ENCODE measurements around the gene TEX14. TPM values are rescaled to one million over a fixed set of nuclear protein-coding genes. Genes with fewer than 3 reads are reported as not detected.

TEX14 gene
- polyA plus RNA-seq, 3 donors: 0.25 TPM; not detected in 2

DNA sequence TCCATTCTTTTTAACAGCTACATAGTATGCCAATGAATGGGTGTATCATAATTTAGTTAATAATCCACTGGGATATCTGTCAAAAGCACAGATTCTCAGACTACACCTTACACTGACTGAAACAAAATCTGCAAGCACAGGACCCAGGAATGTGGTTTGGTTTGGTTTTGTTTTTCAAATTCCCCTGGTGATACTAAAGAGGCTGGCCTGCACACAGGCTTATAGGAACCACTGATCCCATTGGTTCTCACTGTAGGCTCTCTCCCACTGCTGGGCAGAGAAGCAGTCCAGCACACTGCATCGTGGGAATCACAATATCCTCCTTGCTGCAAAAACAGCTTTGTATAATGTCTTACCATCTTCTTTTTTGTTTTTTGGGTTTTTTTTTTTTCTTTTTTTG is 67.1 kb downstream of the TEX14 start:
- H3K27me3 ChIP-seq (ENCODE audit: control insufficient read depth in 2 of 2, insufficient read depth in 2 of 2, low read length in 2 of 2): no peaks in the 10 kb centered on the region
- H3K4me2 ChIP-seq (replicated peaks; ENCODE audit: extremely low read depth, low read length, poor library complexity, severe bottlenecking): no peak overlapping the region
- H4K20me1 ChIP-seq (ENCODE audit: insufficient read depth, low read length): no peaks in the 10 kb centered on the region
- H2AFZ ChIP-seq (ENCODE audit: insufficient read depth, low read depth, low read length, poor library complexity, severe bottlenecking): no peak overlapping the region
- DNase-seq: no peak
- no peaks in the 10 kb centered on the region for H3K9me3 Mint-ChIP-seq
- H3K79me2 ChIP-seq (ENCODE audit: insufficient read depth, low read length): no peaks in the 10 kb centered on the region
- H3K4me3 Mint-ChIP-seq: no peak overlapping the region
- TF ChIP-seq, protein P1, sequence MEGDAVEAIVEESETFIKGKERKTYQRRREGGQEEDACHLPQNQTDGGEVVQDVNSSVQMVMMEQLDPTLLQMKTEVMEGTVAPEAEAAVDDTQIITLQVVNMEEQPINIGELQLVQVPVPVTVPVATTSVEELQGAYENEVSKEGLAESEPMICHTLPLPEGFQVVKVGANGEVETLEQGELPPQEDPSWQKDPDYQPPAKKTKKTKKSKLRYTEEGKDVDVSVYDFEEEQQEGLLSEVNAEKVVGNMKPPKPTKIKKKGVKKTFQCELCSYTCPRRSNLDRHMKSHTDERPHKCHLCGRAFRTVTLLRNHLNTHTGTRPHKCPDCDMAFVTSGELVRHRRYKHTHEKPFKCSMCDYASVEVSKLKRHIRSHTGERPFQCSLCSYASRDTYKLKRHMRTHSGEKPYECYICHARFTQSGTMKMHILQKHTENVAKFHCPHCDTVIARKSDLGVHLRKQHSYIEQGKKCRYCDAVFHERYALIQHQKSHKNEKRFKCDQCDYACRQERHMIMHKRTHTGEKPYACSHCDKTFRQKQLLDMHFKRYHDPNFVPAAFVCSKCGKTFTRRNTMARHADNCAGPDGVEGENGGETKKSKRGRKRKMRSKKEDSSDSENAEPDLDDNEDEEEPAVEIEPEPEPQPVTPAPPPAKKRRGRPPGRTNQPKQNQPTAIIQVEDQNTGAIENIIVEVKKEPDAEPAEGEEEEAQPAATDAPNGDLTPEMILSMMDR (IDR thresholded peaks at IDR 0.05): no peak
- no peak overlapping the region for H3K27ac ChIP-seq (ENCODE audit: low read depth in 1 of 2, low read length in 2 of 2)
- peaks cover 11 to 13% of the 10 kb centered on the region in 2 donors for H3K4me1 ChIP-seq (ENCODE audit: control insufficient read depth in 1 of 2, insufficient read depth in 2 of 2, low read length in 2 of 2)
- H3K4me1 Mint-ChIP-seq: peaks cover 11% of the 10 kb centered on the region
- H3K27me3 Mint-ChIP-seq (ENCODE audit: low read depth in 3 of 3): peaks cover 0 to 3% (median 1%) of the 10 kb centered on the region in 3 donors
- H3K36me3 Mint-ChIP-seq: no peaks in the 10 kb centered on the region
- H3K4me3 ChIP-seq (replicated peaks in 1 of 3; ENCODE audit: low read depth in 2 of 3, low read length in 3 of 3): no peak overlapping the region
- H3K9ac ChIP-seq (ENCODE audit: insufficient read depth, low read length, poor library complexity, severe bottlenecking): no peak overlapping the region
- intact Hi-C loops (cut with micrococcal nuclease): no loop called here
- no peak overlapping the region for H3K27ac Mint-ChIP-seq
- H3K9me3 ChIP-seq (replicated peaks in 1 of 2; ENCODE audit: control insufficient read depth in 1 of 2, insufficient read depth in 1 of 2, low read length in 2 of 2): no peaks in the 10 kb centered on the region
- no CpG with 5 or more reads among the region's 1 CpG for WGBS (ENCODE audit: insufficient coverage)
- no peaks in the 10 kb centered on the region for H3K36me3 ChIP-seq (replicated peaks in 1 of 2; ENCODE audit: control insufficient read depth in 1 of 2, insufficient read depth in 2 of 2, low read length in 2 of 2)

DNA sequence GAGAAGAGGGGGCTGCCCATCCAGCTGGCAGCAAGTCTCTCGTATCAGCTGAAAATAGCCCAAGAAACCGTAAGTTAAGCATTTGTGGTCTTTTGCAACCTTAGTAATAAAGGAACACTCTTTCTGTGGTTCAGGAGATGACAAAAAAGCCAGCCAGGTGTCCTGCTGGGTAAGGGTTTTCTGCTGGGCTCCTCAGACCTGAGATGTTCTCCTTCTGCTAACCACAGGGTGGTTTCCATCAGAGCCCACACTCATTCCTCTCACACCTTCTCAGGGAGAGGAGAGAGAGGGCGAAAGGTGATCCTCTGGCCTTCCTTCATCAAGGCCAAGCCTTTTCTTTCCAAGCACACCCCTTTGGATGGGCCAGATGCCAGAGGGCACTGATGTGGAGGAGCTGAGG is 70.7 kb downstream of the TEX14 start:
- no peaks in the 10 kb centered on the region for H3K79me2 ChIP-seq (ENCODE audit: insufficient read depth, low read length)
- Mint-ChIP-seq H3K27ac (no peak overlapping the region), H3K4me1 (peaks cover 6% of the 10 kb centered on the region), H3K27me3 (ENCODE audit: low read depth in 3 of 3) (peaks cover 0 to 2% (median 1%) of the 10 kb centered on the region in 3 donors), H3K4me3 (no peak overlapping the region), H3K9me3 (no peaks in the 10 kb centered on the region), H3K36me3 (no peaks in the 10 kb centered on the region)
- no peaks in the 10 kb centered on the region for H3K27me3 ChIP-seq (ENCODE audit: control insufficient read depth in 2 of 2, insufficient read depth in 2 of 2, low read length in 2 of 2)
- H3K36me3 ChIP-seq (replicated peaks in 1 of 2; ENCODE audit: control insufficient read depth in 1 of 2, insufficient read depth in 2 of 2, low read length in 2 of 2): no peaks in the 10 kb centered on the region
- TF ChIP-seq, protein P1 (IDR thresholded peaks at IDR 0.05): no peak
- DNase-seq: no peak
- H2AFZ ChIP-seq (ENCODE audit: insufficient read depth, low read depth, low read length, poor library complexity, severe bottlenecking): no peak overlapping the region
- no peaks in the 10 kb centered on the region for H3K9me3 ChIP-seq (replicated peaks in 1 of 2; ENCODE audit: control insufficient read depth in 1 of 2, insufficient read depth in 1 of 2, low read length in 2 of 2)
- no peak overlapping the region for H3K9ac ChIP-seq (ENCODE audit: insufficient read depth, low read length, poor library complexity, severe bottlenecking)
- H3K27ac ChIP-seq (ENCODE audit: low read depth in 1 of 2, low read length in 2 of 2): no peak overlapping the region
- no peaks in the 10 kb centered on the region for H4K20me1 ChIP-seq (ENCODE audit: insufficient read depth, low read length)
- intact Hi-C loops (cut with micrococcal nuclease): no loop called here
- H3K4me3 ChIP-seq (replicated peaks in 1 of 3; ENCODE audit: low read depth in 2 of 3, low read length in 3 of 3): no peak overlapping the region
- no peak overlapping the region for H3K4me2 ChIP-seq (replicated peaks; ENCODE audit: extremely low read depth, low read length, poor library complexity, severe bottlenecking)
- peaks cover 0 to under 1% of the 10 kb centered on the region in 2 donors for H3K4me1 ChIP-seq (ENCODE audit: control insufficient read depth in 1 of 2, insufficient read depth in 2 of 2, low read length in 2 of 2)
- whole genome bisulfite sequencing (ENCODE audit: insufficient coverage): 5% methylated on average over 2 of the region's 3 CpGs
